HTR-8/SVneo (cell line): ENCODE measurements around the gene EPHB2.

Source experiments
- DNase-seq: peaks from one replicate; pipeline ENCODE4 v3.0.0; 2011; ENCODE audit warnings: low spot score, mixed read lengths; ENCODE audit not compliant: insufficient read length
- FAIRE-seq: peaks from 2 replicates; lab custom pipeline; 2011; peaks lifted over from hg19 to GRCh38; lab: Jason Lieb, UNC

The EPHB2 gene

DNA sequence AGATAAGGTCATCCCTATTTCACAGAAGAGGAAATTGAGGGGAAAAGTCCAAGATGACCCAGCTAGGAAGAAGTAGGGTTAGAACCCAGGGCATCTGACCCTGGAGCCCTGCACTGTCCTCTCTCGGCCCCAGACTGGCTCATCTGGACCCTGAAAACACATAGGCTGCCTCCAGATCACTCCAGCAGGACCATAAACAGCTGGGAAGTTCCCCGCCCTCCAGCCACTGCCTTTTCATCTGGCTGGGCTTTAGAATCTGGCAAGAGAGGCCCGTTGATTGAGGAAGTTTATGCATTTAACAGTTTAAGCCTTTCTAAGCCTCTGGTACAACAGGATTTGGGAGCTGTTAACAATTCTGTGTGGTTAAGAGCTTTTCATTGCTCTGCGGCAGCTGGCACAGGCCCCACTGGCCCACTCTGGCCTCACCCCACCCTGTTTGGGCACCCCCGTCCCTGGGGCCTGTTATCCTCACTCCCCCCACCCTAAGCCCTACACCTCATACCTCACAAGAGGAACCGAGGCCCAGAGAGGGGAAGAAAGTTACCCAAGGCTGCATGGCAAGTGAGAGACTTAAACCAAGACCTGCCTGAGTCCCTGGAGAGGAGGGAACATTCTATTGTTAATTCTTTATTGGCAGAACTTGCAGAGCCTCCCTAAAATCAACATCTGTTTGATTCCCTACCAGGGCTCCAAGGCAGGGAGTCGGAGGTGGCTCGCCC is 84.2 kb downstream of the EPHB2 start:
- FAIRE-seq, result no peak
- no peak for DNase-seq

DNA sequence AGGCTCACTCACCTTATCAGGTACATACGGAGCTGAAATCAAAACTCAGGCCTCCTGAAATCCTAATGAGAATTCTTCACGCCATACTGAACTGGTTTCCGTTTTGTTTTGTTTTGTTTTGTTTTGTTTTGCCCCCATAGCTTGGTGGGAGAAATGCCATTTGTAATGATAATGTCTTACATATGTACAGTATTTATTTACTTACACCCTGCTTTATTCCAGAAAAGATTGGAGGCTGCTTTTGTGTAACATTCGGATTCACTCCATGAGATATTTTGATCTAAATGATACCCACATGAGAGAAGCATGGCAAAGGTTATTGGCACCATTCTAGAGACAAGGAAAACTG is 84.7 kb downstream of the EPHB2 start:
- no peak for FAIRE-seq

DNA sequence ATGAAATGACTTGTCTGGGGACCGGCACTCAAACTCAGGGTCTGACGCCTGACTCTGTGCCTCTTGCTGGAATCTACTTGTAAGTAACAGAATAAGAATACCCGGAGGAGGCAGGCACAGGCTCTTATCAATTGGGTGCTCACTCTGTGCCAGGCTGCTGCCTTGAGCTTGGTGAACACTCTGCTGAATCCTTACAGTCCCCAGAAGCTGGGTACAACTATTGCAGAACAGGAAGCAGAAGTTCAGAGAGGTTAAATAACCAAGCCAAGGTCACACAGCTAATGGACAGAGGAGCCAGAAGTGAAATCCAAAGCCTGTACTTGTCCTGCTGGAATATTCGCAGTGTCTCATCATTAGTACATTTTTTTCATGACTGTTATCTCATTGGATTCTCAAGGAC is 86.0 kb downstream of the EPHB2 start:
- DNase-seq (no peak), FAIRE-seq (no peak)

More for the DNA sequence above, 84.7 kb downstream of the EPHB2 start:
- no peak for DNase-seq

DNA sequence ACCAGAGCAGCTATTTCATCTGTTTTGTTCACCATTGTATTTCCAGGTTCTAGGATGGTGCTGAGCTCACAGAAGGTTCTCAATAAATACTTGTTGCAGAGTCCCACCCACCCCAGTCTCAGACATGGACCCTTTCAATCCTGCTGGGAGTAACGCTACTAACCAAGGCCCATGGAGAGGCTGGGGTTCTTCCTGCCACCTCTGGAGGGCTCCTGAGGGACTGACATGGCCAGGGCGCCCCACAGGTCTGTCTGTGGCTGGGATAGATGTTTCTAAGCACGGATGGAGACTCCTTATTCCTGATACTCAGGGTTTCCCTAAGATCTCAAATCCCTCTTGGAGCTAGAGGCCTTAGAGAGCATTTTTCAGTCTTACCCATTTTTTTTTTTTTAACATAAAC is 87.4 kb downstream of the EPHB2 start:
- no peak for FAIRE-seq

DNA sequence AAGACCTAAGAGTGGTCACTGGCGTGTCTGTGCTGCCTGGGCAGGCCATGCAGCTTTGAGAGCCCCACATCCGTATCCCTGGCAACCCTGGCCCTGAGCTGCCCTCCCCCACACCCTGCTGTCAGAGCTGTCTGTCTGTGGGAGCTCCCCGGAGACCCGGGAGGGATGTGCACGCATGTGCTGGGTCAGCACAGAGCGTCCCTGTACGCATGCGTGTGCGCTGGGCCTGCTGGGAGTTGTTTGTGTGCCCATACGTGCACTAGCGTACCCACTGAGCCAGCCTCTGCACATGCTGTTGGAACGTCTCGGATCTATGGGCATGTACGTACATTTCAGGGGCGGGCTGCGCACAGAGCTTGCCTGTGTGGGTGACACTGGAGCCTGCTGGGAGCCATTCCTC is 89.3 kb downstream of the EPHB2 start:
- DNase-seq, result no peak
- no peak for FAIRE-seq

More for the DNA sequence above, 87.4 kb downstream of the EPHB2 start:
- no peak for DNase-seq

DNA sequence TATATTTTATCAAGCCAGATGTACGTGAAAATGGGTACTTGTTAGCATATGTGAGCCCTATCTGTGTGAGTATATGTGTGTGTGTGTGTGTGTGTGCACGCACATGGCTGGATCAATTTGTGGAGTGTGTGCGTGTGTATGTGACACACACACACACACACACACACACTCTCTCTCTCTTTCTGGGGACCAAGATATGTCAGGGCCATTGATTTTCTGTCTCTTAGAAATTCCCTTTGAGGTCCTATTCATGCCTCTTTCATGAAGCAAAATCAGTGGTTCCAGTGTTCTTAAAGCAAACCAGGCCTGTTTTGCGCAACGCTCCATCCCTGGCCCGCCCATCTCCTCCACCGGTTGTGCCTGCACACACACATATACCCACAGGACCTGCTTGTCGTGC is 90.0 kb downstream of the EPHB2 start:
- DNase-seq, result no peak
- FAIRE-seq, result peak; percentile 16

DNA sequence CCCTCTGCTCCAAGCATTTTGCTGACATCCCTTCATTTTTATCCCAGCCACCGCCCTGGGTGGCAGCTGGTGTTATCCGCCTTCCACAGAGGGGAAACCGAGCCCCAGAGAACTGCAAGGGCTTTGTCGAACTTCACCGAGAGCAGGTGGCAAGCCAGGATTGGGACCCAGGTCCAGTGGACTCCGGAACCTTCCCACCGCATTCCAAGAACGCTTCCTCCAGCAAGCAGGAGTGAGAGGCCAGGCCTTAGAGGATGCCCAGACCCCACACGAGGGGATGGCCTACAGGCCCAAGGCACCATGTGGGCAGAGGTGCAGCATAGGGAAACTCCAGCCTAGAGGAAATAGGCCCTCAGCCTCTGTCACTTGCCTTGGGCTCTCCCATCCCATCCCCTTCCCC is 90.7 kb downstream of the EPHB2 start:
- no peak for DNase-seq
- FAIRE-seq, result no peak

DNA sequence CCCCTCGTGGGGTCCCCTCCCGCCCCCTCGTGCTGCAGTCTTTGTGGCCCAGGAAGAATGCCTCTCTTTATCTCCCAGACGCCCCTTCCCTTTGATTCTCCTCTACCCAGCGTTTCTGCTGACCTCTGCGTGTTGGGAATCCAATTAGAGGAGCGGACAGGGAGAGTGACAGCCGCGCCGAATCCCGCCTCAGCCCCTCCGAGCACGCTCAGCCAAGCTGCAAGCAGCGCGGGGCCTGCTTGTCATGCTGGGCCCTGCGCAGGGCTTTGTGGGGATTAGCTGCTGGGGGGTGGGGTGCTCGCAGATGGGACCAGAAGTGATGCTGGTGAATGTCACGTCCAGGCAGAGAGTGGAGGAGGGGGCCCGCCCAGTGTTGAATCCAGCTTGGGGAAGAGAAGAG is 91.1 kb downstream of the EPHB2 start:
- DNase-seq (no peak), FAIRE-seq (no peak)

DNA sequence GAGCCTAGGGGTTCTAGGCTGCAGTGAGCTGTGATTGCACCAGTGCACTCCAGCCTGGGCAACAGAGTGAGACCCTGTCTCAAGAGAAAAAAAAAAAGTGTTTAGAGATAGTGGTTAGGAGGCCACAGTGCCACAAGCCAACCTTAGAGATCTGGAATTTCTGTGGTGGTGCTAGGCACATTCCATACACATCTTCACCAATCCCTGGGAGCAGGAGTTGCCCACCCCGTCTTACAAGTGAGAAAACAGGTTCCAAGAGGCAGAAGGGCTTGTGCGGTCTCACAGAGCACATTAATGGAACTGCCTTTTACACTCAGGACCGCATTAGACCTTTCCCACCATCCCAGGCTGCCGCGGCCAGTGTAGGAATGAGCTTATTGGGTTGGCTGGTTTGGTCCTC is 93.2 kb downstream of the EPHB2 start:
- no peak for FAIRE-seq

DNA sequence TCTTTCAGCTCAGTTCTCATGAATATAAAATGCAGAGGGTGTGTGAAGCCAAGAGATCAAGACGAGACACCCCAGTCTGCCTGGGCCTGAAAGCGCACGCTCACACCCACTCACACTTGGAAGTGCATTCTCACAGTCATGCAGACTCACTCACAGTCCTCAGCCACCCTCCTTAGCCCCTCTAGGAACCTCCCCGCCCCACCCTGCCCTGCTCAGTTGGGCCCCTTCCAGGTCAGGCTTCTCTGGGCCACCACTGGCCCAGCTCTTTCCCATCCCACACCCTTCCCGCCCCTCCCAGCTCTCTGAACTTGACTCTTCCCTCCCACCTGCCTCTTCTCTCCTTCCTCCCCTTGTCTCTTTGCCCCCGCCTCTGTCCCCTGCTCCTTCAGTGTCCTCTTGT is 93.8 kb downstream of the EPHB2 start:
- FAIRE-seq (no peak), DNase-seq (no peak)

More for the DNA sequence above, 93.2 kb downstream of the EPHB2 start:
- no peak for DNase-seq

DNA sequence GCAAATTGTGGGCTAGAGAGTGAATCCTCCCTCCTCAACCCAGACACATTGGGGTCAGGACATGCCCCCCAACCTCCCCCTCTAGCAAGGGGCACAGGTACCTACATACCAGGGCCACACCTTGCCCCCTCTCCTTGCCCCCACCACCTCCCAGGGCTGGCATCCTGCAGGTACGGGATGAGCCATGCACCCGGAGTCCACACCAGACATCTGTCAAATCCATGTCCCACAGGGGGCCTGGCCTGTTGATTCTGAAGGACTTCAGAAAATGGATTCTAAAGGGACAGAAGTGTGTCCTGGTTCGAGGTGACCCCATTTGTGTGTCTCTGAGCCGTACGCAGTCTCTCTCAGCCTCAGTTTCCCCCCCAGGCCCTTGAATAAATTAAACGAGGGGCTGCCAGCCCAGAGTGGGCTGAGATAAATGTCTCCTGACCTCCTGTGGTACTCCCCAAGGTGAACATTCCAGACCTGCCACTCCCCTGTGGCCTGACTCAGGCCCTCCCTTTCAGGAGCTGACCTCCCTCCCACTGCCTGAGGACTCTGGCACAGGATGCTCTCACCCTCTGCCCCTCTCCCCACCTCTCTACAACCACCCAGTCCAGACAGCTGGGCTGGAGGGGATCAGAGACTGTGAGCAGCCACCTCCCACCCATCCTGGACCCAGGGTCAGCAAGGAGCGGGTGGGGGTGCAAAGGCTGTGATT is 94.5 kb downstream of the EPHB2 start:
- FAIRE-seq, result no peak
- DNase-seq, result no peak

DNA sequence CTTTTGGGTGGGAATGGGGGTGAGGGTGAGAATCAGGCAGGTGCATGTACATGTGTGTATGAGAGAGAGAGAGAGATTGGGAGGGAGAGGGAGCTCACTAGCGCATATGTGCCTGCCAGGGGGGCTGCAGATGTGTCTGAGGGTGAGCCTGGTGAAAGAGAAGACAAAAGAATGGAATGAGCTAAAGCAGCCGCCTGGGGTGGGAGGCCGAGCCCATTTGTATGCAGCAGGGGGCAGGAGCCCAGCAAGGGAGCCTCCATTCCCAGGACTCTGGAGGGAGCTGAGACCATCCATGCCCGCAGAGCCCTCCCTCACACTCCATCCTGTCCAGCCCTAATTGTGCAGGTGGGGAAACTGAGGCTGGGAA is 95.0 kb downstream of the EPHB2 start:
- FAIRE-seq (no peak), DNase-seq (no peak)

DNA sequence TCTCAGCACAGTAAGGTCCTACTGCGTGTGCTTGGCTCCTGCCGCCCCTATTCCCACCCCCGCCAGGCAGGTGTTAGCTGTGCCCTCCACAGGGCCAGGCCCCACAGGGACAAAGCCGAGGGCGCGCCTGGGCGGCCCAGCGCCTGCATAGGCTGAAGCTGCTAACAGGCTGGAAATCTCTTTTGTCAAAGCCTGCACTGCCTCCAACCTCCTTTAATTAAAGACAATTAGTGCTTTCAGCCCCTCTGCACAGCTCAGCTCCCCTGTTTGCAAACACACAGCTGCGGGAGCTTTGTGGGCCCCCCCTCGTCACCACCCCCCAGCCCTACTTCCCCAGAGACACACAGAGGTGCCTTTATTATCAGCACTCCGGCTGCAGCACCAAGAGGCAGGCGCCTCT is 95.9 kb downstream of the EPHB2 start:
- no peak for FAIRE-seq
- no peak for DNase-seq

DNA sequence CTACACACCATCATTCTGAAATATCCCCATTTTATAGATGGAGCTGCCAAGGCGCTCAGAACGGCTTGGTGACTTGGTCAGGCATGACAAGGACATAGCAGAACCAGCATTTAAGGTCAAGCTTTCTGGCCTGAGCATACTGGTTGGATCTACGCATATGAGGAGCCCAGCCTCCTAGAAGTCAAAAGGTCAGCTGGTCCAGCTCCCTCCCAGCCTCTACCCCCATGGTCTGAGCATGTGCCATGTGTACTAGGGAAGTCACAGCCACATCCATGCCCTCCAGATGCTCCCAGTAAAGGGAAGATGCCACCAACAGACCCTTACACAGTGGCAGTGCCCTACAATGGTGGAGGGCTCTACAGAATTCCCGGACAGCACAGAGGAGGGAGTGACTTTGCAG is 96.7 kb downstream of the EPHB2 start:
- DNase-seq (no peak), FAIRE-seq (no peak)

DNA sequence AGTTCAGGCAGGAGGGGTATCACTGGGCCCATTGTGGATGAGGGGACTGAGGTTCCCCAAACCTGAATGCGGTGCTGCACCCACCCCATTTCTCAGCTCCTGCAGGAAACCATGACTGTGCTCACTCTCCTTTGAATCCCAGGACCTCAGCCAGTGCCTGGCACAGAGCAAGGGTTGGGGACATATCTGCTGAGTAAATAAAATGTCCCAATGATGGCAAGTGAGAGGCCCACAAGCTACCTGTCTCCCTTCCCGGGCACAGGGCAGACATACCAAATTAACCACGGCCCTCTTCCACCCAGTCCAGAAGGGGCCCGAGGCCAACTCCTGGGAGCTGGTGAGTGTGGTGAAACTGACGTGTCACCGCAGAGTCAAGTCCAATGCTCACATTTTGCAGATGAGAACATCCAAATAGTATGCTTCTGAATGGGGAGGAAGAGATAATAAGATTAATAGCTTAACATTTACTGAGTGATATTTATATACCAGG is 97.6 kb downstream of the EPHB2 start:
- DNase-seq, result no peak
- FAIRE-seq, result no peak

DNA sequence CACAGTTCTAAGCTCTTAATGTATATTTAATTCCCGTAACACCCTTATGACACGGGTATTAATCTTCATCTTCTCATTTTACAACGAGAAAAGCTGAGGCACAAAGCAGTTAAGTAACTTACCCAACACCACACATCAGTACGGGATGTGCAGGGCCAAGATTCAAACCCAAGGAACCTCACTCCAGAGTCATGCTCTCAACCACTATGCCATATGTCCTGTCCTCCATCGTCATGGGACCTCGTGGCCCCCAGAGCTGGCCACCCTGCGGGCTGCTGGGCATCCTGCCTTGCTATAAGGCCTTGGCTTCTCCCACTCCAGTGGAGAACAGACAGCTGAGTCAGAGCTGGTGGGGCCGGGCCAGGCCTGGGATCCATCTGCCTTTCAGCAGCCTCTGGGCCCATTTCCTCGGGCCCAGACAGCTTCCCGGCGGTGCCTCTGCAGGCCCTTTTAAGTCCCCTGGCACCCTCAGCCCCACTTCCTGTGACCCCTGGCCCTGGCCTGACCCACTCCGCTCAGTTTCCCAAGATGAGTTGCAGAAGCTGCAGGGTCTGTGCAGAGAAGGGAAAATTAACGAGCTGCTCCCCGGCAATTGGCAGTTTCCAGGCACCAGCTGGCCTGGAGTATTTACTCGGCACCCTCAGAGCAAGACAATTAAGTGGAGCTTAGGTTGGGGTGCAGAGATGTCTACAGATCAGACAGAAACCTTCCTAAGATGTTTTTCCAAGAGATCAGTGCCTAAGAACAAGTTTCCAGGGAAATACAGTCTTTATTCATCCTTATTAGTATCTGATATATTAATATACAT is 98.2 kb downstream of the EPHB2 start:
- no peak for FAIRE-seq
- DNase-seq, result no peak

DNA sequence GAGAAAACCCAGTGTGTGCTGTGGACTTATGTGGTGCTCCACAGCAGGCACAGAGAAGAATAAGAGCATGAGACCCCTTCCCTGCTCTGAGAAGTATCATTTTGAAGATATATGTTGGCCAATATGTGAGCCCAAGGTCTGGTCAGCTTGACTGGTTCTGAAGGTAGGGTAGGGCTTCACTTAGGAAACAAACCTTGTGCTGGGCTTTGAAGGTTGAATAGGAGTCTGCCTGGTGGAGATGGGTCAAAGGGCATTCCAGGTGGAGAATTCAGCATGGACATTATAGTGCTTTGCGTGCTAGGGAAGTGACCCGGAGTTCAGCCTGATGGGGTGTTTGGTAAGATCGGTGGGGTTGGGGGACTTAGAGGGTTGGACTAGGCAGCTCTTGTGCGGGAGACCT is 99.1 kb downstream of the EPHB2 start:
- DNase-seq (no peak), FAIRE-seq (no peak)

DNA sequence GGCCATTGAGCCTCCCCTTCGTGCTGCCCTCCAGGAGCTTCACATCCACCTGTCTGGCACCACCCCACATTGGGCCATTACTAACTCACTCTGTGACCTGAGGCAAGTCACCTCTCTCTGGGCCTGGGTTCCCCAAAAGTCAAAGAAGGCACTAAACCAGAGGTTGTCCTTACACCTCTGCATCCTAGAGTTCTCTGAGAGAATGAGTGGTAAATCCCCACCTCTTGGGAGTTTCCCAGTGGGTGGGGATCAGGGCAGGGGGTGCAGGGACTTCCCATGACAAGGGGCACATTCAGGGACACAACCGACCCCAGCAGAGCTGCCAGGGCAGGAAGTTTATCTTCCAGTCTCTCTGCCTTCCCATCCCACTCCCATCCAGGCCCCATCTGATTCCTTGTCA is 99.7 kb downstream of the EPHB2 start:
- FAIRE-seq, result no peak
- no peak for DNase-seq

DNA sequence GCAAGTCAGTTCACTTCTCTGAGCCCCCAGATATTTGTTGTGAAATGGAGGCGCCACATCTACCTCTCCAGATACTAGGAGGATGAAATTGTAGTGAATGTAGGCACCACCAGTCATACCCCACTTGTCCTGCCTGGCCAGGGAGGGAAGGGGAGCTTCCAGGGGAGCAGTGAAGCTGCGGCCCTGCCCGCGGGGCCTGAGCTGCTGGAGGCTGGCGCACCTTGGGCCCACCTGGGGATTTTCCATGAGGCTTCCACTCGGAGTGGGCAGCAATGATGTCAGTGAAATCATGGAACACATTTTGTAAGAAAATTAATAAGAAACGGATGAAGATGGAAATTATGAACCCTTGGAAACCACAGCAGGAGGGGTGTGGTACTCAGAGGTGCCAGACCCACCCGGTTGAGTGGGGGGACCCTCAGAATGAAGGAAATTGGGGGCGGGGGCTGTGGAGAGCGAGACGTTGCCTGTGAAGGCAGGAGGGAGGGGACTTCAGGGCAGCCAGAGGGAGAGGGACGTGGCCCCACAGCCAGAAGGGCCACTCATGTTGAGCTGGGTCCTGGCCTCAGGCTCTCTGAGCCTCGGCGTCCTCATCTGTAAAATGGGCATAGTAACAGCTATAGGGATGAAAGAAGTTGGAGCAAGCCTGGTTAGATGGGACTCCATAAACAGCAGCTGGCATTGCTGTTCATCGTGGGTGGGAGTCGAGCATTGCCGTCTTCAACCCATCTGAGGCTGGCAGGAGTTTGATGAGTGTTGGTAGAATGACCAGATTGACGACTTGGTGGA is 101.6 kb downstream of the EPHB2 start:
- no peak for FAIRE-seq
- DNase-seq, result no peak

DNA sequence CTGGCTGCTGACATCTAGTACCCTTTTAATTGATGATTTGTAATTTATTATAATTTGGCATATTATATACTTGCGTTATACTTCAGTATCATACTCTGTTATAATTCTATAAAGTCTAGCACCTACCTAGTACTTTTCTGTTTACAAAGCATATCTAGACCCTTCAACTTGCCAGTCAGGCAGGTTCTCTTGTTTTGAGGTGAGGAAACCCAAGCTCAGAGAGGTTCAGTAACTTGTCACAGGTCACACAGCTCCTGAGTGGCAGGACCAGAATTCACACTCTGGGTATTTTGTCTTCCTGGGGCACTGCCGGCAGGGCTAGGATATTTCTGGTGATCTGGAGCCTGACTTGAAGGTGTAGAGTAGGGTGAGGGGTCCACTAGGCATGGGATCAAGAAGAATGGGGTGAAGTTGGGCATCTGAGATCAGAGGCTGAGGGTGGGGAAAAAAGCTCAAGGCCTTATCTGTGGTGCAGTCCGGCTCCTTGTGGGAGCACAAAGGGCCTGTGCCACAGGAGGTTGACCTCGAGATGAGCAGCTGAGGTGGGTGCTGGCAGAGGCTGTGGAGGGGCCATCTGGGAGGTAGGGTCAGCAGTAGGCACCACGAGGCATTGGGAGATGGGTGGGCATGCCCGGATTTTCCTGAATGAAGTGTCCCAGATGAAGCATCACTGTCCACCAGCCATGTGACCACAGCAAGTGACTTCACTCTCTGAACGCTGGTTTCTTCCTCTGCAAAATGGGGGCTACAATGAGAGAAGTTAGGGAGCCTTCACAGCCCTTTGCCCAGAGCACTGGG is 102.6 kb downstream of the EPHB2 start:
- no peak for DNase-seq
- no peak for FAIRE-seq
